K562 (cell line): Measurements from ENCODE around the gene TTC13. TPM values are rescaled to one million over a fixed set of nuclear protein-coding genes. Genes with fewer than 3 reads are reported as not detected.
A peak's percentile ranks its signal among the peaks of the same experiment; 100 is the strongest.

ENCODE experiments used
- FIP1L1 ChIP-seq: fragments of 200-400 bp; formaldehyde crosslinking; IDR thresholded peaks from 2 replicates; pipeline ENCODE4 v1.6.1; 2018; ENCODE audit warnings: mild to moderate bottlenecking, low read depth, low read length; ENCODE audit not compliant: poor library complexity, severe bottlenecking
- FOXM1 ChIP-seq, 2 experiments: fragments of 450-650 bp in 1 of 2; sonication (generic) in 1 of 2; formaldehyde crosslinking in 1 of 2; IDR thresholded peaks; 2 replicates each; pipeline versions ENCODE4 v1.6.1 to v1.9.0; 2017 to 2022; ENCODE audit warnings: low read depth in 2 of 2, mild to moderate bottlenecking in 2 of 2, missing genetic modification reagents in 1 of 2, moderate library complexity in 1 of 2
- HIVEP1 ChIP-seq: fragments of 250-450 bp; sonication (Bioruptor Pico); IDR thresholded peaks from 2 replicates; pipeline ENCODE4 v1.4.0; 2020; ENCODE audit warnings: mild to moderate bottlenecking
- HOXB6 ChIP-seq: fragments of 250-450 bp; sonication (Bioruptor Pico); IDR thresholded peaks from 2 replicates; pipeline ENCODE4 v1.5.1; 2022; ENCODE audit warnings: mild to moderate bottlenecking, borderline replicate concordance
- MAZ ChIP-seq, 2 experiments: fragments of 450-650 bp in 1 of 2; sonication (generic) in 1 of 2; formaldehyde crosslinking; IDR thresholded peaks in 1 of 2; conservative IDR thresholded peaks in 1 of 2; 2 replicates each; pipeline versions ENCODE4 v1.4.0 to v1.5.0; 2020; ENCODE audit warnings: mild to moderate bottlenecking in 1 of 2, missing genetic modification reagents in 1 of 2
- PHF20 ChIP-seq: fragments of 450-650 bp; IDR thresholded peaks from 2 replicates; pipeline ENCODE4 v1.6.1; 2018; ENCODE audit not compliant: partially characterized antibody
- POLR2AphosphoS5 ChIP-seq: IDR thresholded peaks from 2 replicates; pipeline ENCODE4 v1.6.1; 2011; ENCODE audit warnings: mild to moderate bottlenecking, low read depth, low read length, moderate library complexity; ENCODE audit not compliant: control insufficient read depth, insufficient read depth
- PYGO2 ChIP-seq: fragments of 450-650 bp; IDR thresholded peaks from 2 replicates; pipeline ENCODE4 v1.6.1; 2016; ENCODE audit warnings: mild to moderate bottlenecking, missing genetic modification characterization, moderate library complexity, missing compliant biosample characterization
- RBM15 ChIP-seq: fragments of 200-400 bp; formaldehyde crosslinking; IDR thresholded peaks from 2 replicates; pipeline ENCODE4 v1.6.1; 2018; ENCODE audit warnings: mild to moderate bottlenecking, low read length, moderate library complexity; ENCODE audit not compliant: insufficient read depth
- TGIF2 ChIP-seq: sonication (generic); formaldehyde crosslinking; IDR thresholded peaks from 2 replicates; pipeline ENCODE4 v1.8.1; 2022; ENCODE audit warnings: mild to moderate bottlenecking, missing genetic modification reagents, moderate library complexity
- WHSC1 ChIP-seq: IDR thresholded peaks from one replicate; pipeline ENCODE4 v1.6.1; 2012; ENCODE audit warnings: low read length, control low read depth, inconsistent platforms
- YY1 ChIP-seq, 3 experiments: IDR thresholded peaks; 2 replicates each; pipeline ENCODE4 v1.6.1; 2011; ENCODE audit warnings: low read length in 2 of 3, mild to moderate bottlenecking in 2 of 3, moderate library complexity in 2 of 3, borderline replicate concordance in 1 of 3, control low read depth in 1 of 3, low read depth in 1 of 3; ENCODE audit not compliant: insufficient read depth in 3 of 3, insufficient replicate concordance in 2 of 3, control insufficient read depth in 1 of 3, insufficient read length in 1 of 3; ENCODE audit errors: extremely low read depth in 1 of 3
- ZBTB17 ChIP-seq: fragments of 450-650 bp; formaldehyde crosslinking; IDR thresholded peaks from 2 replicates; pipeline ENCODE4 v1.4.0; 2020; ENCODE audit warnings: mild to moderate bottlenecking
- ZNF224 ChIP-seq: sonication (generic); formaldehyde crosslinking; IDR thresholded peaks from 2 replicates; pipeline ENCODE4 v1.8.0; 2022; ENCODE audit warnings: mild to moderate bottlenecking, missing genetic modification reagents
- polyA plus RNA-seq, 8 experiments: library from polyadenylated mRNA; depleted of rRNA in 4 of 8; stranded (reverse) in 5 of 8; unstranded in 3 of 8; fragments of >200 nt; fragmentation: Nextera tagmentation in 2 of 8; fragmentation: Illumina TruSeq in 1 of 8; extraction: Ambion mirVana in 2 of 8; extraction: Trizol in 1 of 8; gene quantifications; 2 replicates each; pipeline versions ENCODE4 v1.2.1 to v1.2.3, GENCODE V29; 2011 to 2014; ENCODE audit warnings: inconsistent platforms in 1 of 8, missing spikeins in 1 of 8
- total RNA-seq, 7 experiments: library from RNA; depleted of rRNA in 6 of 7; stranded (reverse); fragments of >200 nt in 6 of 7; fragmentation: Illumina TruSeq in 2 of 7; extraction: Trizol in 2 of 7; gene quantifications; 2 replicates each; pipeline versions ENCODE4 v1.2.1 to v1.2.3, GENCODE V29; 2011 to 2021; ENCODE audit warnings: low replicate concordance in 1 of 7
- TF ChIP-seq, protein P1 (sequence below): sonication (generic); formaldehyde crosslinking; IDR thresholded peaks from 2 replicates; pipeline ENCODE4 v1.8.0; 2022; ENCODE audit warnings: mild to moderate bottlenecking, missing genetic modification reagents
- TF ChIP-seq, protein P2 (sequence below): sonication (generic); formaldehyde crosslinking; IDR thresholded peaks from 2 replicates; pipeline ENCODE4 v1.8.1; 2023; ENCODE audit warnings: mild to moderate bottlenecking, missing genetic modification reagents
- TF ChIP-seq, protein P3 (sequence below), 2 experiments: fragments of 250-450 bp in 1 of 2; fragments of 450-650 bp in 1 of 2; sonication (Bioruptor Pico) in 1 of 2; IDR thresholded peaks; 2 replicates each; pipeline versions ENCODE4 v1.6.1 to v1.8.0; 2016 to 2021; ENCODE audit warnings: mild to moderate bottlenecking in 2 of 2, moderate library complexity in 2 of 2, missing compliant biosample characterization in 1 of 2, missing genetic modification characterization in 1 of 2

Gene TTC13
- total and polyA plus RNA-seq, 9 of the 15 experiments (the other 6 are each of a cell fraction or from before 2014, with no cell fraction given), result 1.7 to 13.8 (median 9.6) TPM

DNA sequence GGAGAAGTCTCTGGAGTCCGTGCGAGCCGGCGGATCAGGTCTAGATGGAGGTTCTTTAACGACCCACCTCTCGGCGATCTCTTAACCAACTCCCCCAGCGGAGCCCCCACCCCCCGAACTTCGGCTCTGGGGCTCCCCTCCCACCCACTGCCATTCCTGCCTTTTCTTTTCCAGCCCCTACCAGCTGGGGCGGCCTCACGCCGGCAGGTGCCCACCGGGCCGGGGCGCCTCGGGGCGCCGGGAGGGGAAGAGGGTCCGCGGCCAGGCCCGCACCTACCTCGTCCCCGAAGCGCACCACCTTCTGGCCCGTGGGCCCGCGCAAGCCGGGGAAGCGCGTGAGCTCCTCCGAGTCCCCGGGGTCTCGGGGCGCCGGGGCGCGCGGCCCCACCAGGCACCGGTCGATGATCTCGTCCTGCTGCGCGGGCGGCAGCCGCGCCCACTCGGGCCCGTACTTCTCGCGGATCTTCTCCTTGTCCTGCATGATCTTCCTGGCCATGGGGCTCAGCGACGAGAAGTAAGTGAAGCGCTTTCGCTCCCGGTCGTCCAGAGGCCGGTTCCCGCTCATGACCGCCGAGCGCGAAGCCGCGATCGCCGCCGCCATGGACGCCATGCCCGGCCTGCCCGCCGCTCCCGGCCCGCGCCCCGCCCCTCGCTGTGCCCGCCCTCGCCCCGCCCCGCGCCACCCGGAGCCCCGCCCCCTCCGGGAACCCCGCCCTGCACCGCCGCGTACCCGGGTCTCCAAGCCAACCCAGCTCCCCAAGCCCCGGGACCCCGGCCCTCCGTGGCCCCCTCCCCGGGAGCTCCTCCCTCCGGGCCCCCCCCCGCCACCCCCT lies 110.5 kb downstream of the TTC13 start, which contains the start of gene C1orf198 (continued):
- TF ChIP-seq HOXB6 (CRISPR knock-in tag), result no peak
- TF ChIP-seq, protein P1, sequence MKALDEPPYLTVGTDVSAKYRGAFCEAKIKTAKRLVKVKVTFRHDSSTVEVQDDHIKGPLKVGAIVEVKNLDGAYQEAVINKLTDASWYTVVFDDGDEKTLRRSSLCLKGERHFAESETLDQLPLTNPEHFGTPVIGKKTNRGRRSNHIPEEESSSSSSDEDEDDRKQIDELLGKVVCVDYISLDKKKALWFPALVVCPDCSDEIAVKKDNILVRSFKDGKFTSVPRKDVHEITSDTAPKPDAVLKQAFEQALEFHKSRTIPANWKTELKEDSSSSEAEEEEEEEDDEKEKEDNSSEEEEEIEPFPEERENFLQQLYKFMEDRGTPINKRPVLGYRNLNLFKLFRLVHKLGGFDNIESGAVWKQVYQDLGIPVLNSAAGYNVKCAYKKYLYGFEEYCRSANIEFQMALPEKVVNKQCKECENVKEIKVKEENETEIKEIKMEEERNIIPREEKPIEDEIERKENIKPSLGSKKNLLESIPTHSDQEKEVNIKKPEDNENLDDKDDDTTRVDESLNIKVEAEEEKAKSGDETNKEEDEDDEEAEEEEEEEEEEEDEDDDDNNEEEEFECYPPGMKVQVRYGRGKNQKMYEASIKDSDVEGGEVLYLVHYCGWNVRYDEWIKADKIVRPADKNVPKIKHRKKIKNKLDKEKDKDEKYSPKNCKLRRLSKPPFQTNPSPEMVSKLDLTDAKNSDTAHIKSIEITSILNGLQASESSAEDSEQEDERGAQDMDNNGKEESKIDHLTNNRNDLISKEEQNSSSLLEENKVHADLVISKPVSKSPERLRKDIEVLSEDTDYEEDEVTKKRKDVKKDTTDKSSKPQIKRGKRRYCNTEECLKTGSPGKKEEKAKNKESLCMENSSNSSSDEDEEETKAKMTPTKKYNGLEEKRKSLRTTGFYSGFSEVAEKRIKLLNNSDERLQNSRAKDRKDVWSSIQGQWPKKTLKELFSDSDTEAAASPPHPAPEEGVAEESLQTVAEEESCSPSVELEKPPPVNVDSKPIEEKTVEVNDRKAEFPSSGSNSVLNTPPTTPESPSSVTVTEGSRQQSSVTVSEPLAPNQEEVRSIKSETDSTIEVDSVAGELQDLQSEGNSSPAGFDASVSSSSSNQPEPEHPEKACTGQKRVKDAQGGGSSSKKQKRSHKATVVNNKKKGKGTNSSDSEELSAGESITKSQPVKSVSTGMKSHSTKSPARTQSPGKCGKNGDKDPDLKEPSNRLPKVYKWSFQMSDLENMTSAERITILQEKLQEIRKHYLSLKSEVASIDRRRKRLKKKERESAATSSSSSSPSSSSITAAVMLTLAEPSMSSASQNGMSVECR, result peak; percentile 81
- TF ChIP-seq, protein P2, sequence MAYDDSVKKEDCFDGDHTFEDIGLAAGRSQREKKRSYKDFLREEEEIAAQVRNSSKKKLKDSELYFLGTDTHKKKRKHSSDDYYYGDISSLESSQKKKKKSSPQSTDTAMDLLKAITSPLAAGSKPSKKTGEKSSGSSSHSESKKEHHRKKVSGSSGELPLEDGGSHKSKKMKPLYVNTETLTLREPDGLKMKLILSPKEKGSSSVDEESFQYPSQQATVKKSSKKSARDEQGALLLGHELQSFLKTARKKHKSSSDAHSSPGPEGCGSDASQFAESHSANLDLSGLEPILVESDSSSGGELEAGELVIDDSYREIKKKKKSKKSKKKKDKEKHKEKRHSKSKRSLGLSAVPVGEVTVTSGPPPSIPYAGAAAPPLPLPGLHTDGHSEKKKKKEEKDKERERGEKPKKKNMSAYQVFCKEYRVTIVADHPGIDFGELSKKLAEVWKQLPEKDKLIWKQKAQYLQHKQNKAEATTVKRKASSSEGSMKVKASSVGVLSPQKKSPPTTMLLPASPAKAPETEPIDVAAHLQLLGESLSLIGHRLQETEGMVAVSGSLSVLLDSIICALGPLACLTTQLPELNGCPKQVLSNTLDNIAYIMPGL (CRISPR knock-in tag), result 0 out of 2 replicates have a peak, but pooled peaks have one; percentile 58
- no peak for TF ChIP-seq WHSC1
- TF ChIP-seq, protein P3, sequence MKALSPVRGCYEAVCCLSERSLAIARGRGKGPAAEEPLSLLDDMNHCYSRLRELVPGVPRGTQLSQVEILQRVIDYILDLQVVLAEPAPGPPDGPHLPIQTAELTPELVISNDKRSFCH (CRISPR knock-in tag; IDR thresholded peaks at IDR 0.05), result no peak
- TF ChIP-seq, protein P3 (tag; IDR thresholded peaks at IDR 0.05), result peak; percentile 37; the same call in 1 of the 2 replicates
- TF ChIP-seq YY1 (IDR thresholded peaks at IDR 0.05; ENCODE audit: borderline replicate concordance in 1 of 3, control insufficient read depth in 1 of 3, extremely low read depth in 1 of 3, insufficient read depth in 3 of 3, insufficient read length in 1 of 3, insufficient replicate concordance in 2 of 3, low read depth in 1 of 3, low read length in 2 of 3), result peak; percentile 67 to 90 (median 83)
- peak; percentile 61 for TF ChIP-seq FIP1L1
- peak; percentile 64 for TF ChIP-seq PHF20
- TF ChIP-seq POLR2AphosphoS5, result peak; percentile 40; the same call in 1 of the 2 replicates
- TF ChIP-seq ZNF224, result 0 out of 2 replicates have a peak, but pooled peaks have one; percentile 38
- peak; percentile 47 to 63; a peak in 3 of 4 replicates for TF ChIP-seq MAZ (CRISPR knock-in tag; conservative IDR thresholded peaks at IDR 0.05 in 1 of 2, IDR thresholded peaks at IDR 0.05 in 1 of 2)
- TF ChIP-seq PYGO2 (tag), result no peak
- no peak for TF ChIP-seq FOXM1 (IDR thresholded peaks at IDR 0.05; ENCODE audit: low read depth)
- TF ChIP-seq FOXM1 (CRISPR knock-in tag; IDR thresholded peaks at IDR 0.05; ENCODE audit: low read depth), result 0 out of 2 replicates have a peak, but pooled peaks have one; percentile 32
- TF ChIP-seq HIVEP1 (CRISPR knock-in tag), result no peak
- TF ChIP-seq RBM15, result no peak
- TF ChIP-seq ZBTB17, result peak; percentile 82
- 0 out of 2 replicates have a peak, but pooled peaks have one; percentile 67 for TF ChIP-seq TGIF2 (CRISPR knock-in tag)
